GM18517 (cell line): ENCODE measurements around the gene CNTN5.
"Not testable (repeated sequence)": the region's sequence is repeated elsewhere in the genome, so short reads cannot be mapped to it uniquely, and the experiment has no call there.

Experiments
- ATAC-seq: cut with Tn5 transposase; IDR thresholded peaks from one replicate; pipeline ENCODE4 v1.9.1; 2021; ENCODE audit warnings: mild to moderate bottlenecking, moderate library complexity; ENCODE audit not compliant: unreplicated experiment

The CNTN5 gene

GRCh38 chr11:100274466-100274865, 1253.7 kb downstream of the CNTN5 start:
- ATAC-seq = not testable (repeated sequence)

- ATAC-seq = no peak
Observed at GRCh38 chr11:100294748-100295147, 1274.0 kb downstream of the CNTN5 start.

GRCh38 chr11:100296051-100296679, 1275.4 kb downstream of the CNTN5 start:
- ATAC-seq = no peak

DNA sequence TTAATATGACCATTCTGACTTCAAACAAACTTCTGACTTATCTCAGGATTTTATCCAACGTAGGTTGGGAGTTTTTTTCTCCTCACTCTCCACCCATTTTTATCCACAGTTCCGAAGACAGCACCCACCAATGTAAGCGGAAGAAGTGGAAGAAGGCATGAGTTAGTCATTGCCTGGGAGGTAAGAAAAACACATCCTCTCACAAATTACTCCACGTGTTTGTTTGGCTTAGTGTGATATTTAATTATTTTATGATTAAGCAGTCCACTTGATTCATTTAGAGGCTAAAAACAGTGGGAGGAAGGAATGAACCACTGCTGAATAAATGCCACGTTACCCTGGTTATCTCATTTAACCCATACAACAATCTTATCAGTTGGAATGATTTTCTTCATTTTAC, 1276.8 kb downstream of the CNTN5 start:
- ATAC-seq = no peak

GRCh38 chr11:100302824-100303223, 1282.1 kb downstream of the CNTN5 start:
- ATAC-seq = no peak

- no peak for ATAC-seq
Observed at GRCh38 chr11:100303897-100304296, 1283.1 kb downstream of the CNTN5 start.

DNA sequence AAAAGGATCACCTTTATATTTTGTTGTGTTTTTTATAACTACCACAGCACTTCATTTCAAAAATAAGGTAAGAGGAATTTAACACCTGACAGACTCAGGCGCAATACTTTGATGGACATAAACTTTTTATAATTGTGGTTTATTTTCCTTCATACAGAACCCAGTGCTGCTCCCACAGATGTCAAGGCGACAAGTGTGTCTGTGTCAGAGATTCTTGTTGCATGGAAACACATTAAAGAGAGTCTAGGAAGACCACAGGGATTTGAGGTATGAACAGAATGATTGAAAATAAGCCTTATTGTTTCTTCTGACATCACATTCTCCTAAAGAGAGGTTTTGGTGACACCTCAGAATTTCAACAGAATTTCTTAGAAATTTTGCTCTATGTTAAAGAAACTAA, 1287.5 kb downstream of the CNTN5 start:
- no peak for ATAC-seq

DNA sequence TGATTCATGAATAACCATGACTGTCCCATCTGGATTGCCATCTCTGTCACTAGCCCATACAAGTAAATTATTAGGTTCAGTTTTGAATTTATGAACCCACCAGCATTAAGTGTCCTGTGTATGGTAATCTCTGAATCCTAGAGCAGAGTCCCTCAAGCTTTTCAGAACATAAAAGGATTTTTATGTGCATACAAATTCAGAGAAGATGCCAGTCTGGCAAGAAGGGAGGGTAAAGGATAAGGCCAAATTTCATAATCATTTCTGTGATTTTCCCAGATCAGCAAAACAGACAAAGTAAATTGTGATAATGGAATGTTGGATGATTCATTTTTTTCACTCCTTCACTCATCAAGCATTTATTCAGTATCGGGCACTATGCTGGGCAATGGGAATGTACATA, 1295.2 kb downstream of the CNTN5 start:
- no peak for ATAC-seq

- ATAC-seq = no peak
Observed at GRCh38 chr11:100316952-100317351, 1296.2 kb downstream of the CNTN5 start.

GRCh38 chr11:100319691-100320090, 1298.9 kb downstream of the CNTN5 start:
- no peak for ATAC-seq

DNA sequence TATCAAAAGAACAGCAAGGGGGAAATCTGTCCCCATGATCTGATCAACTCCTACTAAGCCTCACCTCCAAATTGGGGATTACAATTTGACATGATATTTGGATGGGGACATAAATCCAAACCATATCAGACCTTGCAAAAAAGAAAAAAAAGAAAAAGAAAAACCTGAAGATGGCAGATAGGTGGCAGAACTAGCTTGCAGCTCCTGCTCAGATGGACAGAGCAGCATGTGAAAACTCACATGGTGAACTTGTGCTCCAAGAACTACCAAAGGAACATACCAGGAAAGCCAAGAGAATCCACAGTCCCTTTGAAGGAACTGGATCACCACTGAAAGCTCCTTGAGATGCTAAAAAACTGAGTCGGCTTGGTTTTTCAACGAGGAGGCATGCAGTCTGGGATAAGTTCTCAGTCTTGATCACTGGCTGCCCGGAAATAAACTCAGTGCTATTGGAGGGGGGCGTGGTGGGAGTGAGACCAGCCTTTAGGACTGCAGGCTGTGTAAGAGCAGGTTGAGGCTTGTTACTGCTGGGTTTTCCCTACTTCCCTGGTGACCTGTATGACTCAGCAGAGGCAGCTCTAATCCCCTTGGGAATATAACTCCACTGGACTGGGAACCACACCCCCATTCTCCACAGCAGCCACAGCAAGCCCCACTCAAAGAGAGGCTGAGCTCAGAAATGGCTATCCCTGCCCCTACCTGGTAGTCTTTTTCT, 1308.0 kb downstream of the CNTN5 start:
- no peak for ATAC-seq

GRCh38 chr11:100329352-100329751, 1308.6 kb downstream of the CNTN5 start:
- ATAC-seq = no peak

DNA sequence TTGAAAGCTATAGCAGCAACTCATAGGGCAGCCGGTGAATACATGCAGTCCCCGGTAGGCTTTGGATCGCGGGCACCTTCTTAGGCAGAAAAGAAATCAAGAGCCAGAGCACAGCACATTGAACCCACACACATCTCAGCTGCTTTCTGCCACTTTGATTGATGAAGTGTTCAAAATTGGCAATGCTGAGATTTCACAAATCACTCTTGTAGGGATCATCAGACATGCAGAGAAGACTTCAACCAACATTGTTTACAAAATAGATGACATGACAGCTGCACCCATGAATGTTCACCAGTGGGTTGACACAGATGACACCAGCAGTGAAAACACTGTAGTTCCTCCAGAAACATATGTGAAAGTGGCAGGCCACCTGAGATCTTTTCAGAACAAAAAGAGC, 1316.1 kb downstream of the CNTN5 start:
- no peak for ATAC-seq

GRCh38 chr11:100338144-100338840, 1317.5 kb downstream of the CNTN5 start:
- no peak for ATAC-seq

DNA sequence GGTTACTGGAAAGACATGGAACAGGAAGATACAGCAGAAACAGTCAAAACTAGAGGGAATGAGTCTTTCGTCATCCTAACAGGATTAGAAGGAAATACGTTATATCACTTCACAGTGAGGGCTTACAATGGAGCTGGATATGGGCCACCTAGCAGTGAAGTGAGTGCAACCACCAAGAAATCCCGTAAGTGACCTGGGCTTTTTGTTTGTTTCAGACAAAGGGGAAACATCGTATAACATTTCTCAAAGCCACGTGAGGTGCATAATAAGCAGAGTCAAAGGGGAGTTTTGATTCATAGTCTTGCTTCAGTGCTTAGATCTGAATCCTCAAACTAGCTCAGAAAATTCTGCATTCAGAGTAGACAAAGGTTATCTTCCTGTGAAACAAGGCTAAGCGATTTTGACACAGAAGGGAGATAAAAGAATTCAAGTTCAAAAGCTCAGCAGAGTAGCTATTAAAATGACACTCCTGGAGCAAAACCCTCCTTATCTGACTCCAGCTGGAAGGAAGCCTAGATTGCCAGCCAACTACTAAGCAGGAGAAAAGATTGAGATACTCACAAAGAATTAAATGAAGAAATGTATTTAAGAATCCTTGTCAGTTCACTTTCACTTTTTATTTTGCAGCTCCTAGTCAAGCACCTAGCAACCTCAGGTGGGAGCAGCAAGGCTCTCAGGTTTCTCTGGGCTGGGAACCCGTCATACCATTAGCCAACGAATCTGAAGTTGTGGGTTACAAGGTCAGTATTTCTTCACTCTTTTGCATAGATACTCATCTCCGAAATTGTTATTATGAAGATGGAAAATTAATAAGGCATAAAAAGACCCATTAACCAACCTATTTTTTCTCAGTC, 1319.9 kb downstream of the CNTN5 start:
- ATAC-seq = no peak

GRCh38 chr11:100353083-100353482, 1332.3 kb downstream of the CNTN5 start:
- ATAC-seq = no peak

DNA sequence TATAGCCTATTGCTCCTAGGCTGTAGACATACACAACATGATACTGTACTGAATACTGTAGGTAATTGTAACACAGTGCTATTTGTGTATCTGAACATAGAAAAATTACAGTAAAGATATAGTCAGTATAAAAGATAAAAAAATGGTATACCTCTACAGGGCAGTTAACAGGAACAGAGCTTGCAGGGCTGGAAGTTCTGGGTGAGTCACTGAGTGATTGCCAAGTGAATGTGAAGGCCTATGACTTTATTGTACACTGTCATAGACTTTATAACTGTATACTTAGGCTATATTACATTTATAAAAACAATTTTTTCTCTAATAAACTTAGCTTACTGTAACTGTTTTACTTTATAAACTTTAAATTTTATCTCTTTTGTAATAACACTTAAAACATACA, 1334.0 kb downstream of the CNTN5 start:
- ATAC-seq = no peak

- ATAC-seq = no peak
Observed at GRCh38 chr11:100356035-100356434, 1335.3 kb downstream of the CNTN5 start.

DNA sequence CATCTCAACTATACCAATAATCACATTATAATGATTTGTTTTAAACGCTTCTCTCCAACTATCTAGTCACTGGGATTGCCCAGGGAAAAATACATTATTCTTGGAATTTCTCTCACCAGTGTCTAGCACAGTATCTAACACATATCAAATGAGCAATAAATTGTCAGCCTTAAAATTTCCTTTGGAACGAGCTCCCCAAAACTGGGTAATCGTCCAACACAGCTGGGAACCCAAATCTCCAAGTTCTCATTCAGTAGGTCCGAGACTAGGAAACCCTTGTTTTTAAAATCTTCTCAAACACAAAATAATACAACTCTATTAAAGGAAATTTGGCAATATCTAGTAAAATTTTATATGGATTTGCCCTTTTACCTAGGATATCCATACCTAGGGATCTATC, 1338.5 kb downstream of the CNTN5 start:
- ATAC-seq = no peak

GRCh38 chr11:100367892-100368291, 1347.1 kb downstream of the CNTN5 start:
- ATAC-seq = no peak

GRCh38 chr11:100383357-100383865, 1362.7 kb downstream of the CNTN5 start:
- ATAC-seq = no peak
